DMS79 treated with DMSO at 0.1 percent for 48 hours (cell line): ENCODE results near the gene ARTN.

Experiments
- DNase-seq: peaks from one replicate; lab custom pipeline; 2025; lab: John Stamatoyannopoulos, UW

Gene ARTN

DNA sequence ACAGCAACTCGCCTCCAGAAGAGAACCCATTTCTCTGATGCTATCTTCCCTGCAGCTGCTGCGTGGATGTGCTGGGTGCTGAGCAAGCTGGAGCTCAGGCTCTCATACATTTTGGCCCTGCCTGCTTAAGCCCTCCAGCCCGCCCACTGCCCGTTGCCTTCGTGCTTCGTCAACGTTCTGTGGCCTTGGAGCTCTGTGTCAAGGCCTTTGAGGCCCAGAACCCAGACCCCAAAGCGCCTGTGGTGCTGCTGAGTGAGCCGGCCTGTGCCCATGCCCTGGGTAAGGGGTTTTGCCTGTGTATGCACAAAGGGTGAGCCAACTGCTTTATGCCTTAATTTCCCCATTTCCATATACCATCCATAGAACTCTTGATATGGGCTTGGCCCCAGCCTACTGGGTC, 37.3 kb downstream of the ARTN start:
- no peak for DNase-seq

GRCh38 chr1:43971336-43971980, 37.9 kb downstream of the ARTN start:
- DNase-seq = no peak

GRCh38 chr1:43973981-43974442, 40.4 kb downstream of the ARTN start:
- DNase-seq = peak; percentile 76

DNA sequence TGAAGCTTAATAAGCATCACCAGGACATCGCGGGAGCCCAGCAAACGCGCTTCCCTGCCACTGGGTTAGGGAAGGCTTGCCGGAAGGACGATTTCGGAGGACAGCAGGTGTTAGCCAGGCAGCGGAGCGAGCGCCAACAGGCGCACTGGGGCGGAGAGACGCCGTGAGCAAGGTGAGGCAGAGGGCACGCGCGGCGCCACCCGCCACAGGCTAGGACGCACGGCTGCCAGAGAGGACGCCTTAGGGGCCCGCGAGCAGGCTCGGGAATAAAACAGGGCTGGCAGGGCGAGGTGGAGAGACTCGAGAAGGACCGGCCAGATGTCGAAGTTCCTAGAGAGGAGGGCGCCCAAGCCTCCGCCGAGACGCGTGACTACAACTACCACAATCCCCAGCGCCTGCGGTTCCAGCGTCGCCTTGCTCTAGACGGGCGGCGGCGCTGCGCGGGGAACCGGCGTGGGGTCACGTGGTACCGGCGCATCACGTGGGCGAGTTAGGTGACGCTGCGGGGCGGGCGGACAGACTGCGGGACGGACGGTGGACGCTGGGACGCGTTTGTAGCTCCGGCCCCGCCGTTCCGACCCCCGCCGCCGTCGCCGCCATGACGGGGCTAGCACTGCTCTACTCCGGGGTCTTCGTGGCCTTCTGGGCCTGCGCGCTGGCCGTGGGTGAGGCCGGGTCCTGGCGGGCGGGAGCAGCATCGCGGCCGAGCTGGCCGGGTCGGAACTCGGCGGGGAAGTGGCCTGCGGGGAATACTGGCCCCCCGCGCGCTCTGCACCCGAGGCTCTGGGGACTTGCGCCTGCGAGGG, 41.0 kb downstream of the ARTN start, which contains the start of gene ATP6V0B:
Gene ATP6V0B, plus strand, starts transcription at position 518 of the 806 bp plus-strand sequence. Its CDS starts 81 bp downstream, at position 599.
- DNase-seq = peak; percentile 92

GRCh38 chr1:43975249-43975961, 41.8 kb downstream of the ARTN start:
- no peak for DNase-seq

DNA sequence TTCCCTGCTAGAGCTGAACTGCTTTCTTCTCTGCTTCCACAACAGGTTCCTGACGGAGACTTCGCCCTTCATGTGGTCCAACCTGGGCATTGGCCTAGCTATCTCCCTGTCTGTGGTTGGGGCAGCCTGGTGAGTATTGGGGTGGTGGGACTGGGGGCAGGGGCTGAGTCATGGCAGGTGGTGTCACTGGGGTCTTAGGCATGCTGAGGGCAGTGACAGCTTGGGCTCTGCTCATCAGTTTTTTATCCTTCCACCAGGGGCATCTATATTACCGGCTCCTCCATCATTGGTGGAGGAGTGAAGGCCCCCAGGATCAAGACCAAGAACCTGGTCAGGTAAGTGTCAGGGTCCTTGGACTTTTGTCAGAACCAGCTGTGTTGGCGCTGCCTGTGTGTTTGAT, 42.4 kb downstream of the ARTN start:
- DNase-seq = no peak

DNA sequence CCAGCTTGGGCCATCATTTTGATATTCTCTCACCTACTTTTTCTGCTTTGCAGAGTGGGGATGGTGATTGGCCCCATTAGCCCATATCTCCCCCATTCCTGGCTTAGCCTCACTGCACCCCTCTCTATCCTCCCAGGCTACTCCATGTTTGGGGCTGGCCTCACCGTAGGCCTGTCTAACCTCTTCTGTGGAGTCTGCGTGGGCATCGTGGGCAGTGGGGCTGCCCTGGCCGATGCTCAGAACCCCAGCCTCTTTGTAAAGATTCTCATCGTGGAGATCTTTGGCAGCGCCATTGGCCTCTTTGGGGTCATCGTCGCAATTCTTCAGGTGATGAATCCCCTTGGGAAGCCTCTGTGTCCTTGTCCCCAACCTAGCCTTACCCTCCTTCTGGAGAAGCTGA, 43.3 kb downstream of the ARTN start:
- no peak for DNase-seq

DNA sequence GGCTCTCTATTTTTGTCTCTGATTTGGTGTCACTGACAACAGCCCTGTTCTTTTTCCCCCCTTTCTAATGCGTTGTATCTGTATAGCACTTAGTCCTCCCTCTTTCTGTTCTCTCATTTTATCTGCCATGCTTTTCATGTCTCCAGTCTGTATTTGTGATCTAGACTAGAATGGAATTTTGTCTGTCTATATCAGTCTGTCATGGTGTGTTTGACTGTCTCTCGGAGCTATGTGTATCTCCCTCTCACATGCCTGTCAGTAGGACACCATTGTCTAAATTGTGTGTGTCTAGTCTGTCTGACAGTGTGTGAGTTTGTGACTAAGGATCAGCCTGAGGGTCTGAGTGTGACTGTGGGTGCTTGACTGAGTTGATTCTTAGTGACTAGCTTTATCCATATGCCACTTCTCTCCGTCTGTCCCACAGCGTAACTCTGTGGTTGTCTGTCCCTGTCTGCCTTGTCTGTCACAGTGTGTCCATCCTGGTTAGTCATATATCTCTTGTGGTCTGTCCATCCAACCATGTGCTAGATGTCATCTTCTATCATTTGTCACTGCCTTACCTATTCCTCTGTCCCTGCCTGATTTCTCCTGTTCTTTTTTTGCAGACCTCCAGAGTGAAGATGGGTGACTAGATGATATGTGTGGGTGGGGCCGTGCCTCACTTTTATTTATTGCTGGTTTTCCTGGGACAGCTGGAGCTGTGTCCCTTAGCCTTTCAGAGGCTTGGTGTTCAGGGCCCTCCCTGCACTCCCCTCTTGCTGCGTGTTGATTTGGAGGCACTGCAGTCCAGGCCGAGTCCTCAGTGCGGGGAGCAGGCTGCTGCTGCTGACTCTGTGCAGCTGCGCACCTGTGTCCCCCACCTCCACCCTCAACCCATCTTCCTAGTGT, 44.0 kb downstream of the ARTN start:
- no peak for DNase-seq

GRCh38 chr1:43978264-43978550, 44.6 kb downstream of the ARTN start:
- no peak for DNase-seq

DNA sequence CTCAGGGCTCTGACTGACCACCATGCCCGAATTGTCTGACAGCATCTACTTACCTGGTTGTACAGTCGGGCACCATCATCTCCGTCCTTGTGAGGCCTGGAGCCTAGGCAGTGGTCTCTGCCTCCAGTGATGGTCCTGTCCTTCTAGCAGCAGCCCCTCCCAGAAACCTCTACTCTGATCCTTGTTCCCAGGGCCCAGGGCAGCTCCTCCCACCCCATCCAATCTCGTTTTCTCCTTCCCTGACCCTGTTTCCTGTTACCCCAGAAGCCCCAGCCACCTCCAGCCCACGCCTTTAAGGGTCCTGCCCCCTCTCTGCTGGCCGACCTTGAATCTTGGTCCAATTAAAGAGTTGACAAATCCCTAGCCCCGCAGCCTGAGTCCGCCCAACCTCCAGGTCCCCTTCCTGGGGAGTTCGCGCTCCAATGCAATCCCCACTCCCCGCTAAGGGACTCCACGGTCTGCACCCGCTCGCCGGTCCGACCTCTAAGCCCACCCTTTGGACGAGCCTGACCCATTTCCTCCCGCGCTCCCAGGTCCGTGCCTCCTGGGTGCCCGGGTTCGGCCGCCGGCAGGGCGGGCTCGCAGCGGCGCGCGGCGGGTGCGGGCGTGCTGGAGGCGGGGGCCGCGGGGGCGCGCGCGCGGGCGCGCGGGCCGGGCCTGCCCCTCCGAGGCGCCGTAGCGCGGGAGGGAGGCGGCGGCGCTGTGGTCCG, 45.1 kb downstream of the ARTN start, which contains the start of gene B4GALT2:
Gene B4GALT2, plus strand, starts transcription at position 660 of the 710 bp plus-strand sequence. CDS start 1,951 bp downstream, outside the sequence.
- peak; percentile 24 for DNase-seq

DNA sequence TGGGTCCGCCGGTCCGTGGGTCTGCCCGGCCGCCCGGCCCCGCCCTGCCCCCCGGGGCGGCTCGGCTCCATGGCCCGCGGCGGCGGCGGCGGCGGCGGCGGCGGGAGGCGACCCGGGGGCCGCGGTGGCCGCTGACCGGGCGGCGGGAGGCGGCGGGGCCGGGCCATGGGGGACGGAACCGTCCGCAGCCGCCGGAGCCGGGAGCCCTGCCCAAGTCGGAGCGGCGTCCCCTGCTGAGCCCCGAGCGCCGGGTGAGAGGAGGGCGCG, 45.6 kb downstream of the ARTN start:
- DNase-seq = no peak

- peak; percentile 18 for DNase-seq
Measured at GRCh38 chr1:43979528-43980254, 46.1 kb downstream of the ARTN start.

- DNase-seq = no peak
Measured at GRCh38 chr1:43980255-43981134, 46.9 kb downstream of the ARTN start.

- DNase-seq = no peak
Measured at GRCh38 chr1:43981135-43981491, 47.5 kb downstream of the ARTN start.

GRCh38 chr1:43981636-43982035, 48.0 kb downstream of the ARTN start:
- DNase-seq = no peak

GRCh38 chr1:43982241-43982640, 48.6 kb downstream of the ARTN start:
- no peak for DNase-seq

DNA sequence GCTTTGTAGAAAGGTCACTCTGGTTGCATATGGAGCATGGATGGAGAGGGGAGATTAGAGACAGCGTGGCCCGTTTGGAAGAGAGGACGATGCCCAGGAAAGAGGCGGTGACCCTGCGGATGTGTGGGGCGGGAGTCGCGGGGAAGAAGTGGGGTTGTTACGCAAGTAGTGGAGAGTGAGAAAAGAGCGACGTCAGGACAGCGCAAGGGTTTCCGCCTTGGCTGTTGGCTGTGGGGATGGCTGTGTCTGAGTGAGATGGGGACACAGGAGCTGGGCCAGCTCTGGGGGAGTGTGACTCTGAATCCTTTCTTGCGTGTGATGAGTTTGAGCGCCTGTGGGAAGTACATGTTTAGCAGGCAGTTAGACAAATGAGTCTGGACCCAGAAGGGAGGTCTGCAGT, 49.2 kb downstream of the ARTN start:
- DNase-seq = no peak

DNA sequence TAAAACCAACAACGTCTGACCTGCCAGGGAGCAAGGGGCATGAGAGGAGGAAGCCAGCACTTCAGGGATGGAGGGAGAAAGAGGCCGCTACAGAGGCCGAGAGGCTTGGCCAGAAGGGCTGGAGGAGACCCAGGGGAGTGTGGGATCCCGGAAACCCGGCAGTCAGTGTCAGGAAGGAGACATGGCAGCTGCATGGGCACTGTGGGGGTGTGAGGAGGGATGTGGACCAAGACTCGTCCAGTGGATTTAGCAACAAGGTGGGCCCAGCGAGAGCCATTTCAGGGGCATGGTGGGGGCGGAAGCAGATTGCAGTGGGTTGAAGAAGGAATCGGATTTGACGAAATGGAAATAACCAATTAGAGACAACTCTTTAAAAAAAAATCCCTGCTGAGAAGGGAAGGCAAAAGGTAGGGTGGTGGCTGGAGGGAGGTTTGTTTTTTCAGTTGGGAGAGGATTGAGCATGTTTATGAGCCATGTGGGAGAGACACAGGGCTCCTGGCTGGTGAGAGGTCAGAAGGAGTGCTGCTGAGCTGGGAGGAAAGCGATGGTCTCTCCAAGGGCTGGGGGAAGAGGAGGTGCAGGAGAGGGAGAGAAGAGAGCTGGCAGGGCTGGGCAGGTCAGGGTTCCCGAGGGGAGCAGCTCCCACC, 49.8 kb downstream of the ARTN start:
- DNase-seq = no peak

DNA sequence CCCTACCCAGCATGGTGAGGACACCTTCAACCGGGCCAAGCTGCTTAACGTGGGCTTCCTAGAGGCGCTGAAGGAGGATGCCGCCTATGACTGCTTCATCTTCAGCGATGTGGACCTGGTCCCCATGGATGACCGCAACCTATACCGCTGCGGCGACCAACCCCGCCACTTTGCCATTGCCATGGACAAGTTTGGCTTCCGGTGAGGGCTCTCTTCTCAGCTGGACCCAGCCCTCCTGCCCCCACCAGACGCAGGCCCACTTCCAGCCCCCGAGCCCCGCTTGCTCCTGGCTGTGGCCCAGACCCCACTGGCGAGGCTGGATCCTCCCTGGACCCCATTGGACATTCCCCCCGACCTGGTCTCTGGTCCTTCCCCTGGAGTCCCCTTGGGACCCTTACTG, 51.3 kb downstream of the ARTN start:
- DNase-seq = no peak
